Natural killer cell treated with Interleukin-12 subunit alpha and Interleukin-12 subunit beta and Interleukin-15 and Interleukin-18, amount 100 ng/mL, for 72 hours (primary cell): ENCODE measurements around the gene PNPLA6. TPM values are rescaled to one million over a fixed set of nuclear protein-coding genes. Genes with fewer than 3 reads are reported as not detected.
A peak's percentile ranks its signal among the peaks of the same experiment; 100 is the strongest.

ENCODE experiments used
- ATAC-seq, 2 donors: fragments of 150-1000 bp; cut with Tn5 transposase in 1 of 2; sonication (Bioruptor Pico), chemical (Tn5 transposase) in 1 of 2; 2 replicates each; pipeline ENCODE4 v1.10.0; 2021
- DNase-seq: peaks from one replicate; pipeline ENCODE4 v3.0.0; 2022; ENCODE audit warnings: low spot score
- H3K27ac Mint-ChIP-seq, 2 donors: 1 replicate in 1 of 2; 2 replicates in 1 of 2; pipeline ENCODE4 v1.8.0; 2022; ENCODE audit warnings: mixed read lengths in 2 of 2, mild to moderate bottlenecking in 1 of 2, moderate library complexity in 1 of 2
- H3K27me3 Mint-ChIP-seq, 2 donors: 1 replicate in 1 of 2; 2 replicates in 1 of 2; pipeline ENCODE4 v1.8.0; 2022; ENCODE audit warnings: mixed read lengths in 2 of 2
- H3K36me3 Mint-ChIP-seq: one replicate; pipeline ENCODE4 v1.8.0; 2022; ENCODE audit warnings: mixed read lengths
- H3K4me1 Mint-ChIP-seq, 2 donors: 1 replicate in 1 of 2; 2 replicates in 1 of 2; pipeline ENCODE4 v1.8.0; 2022; ENCODE audit warnings: low read depth in 2 of 2, mixed read lengths in 2 of 2, mild to moderate bottlenecking in 1 of 2
- H3K4me3 Mint-ChIP-seq: one replicate; pipeline ENCODE4 v1.8.0; 2022; ENCODE audit warnings: mixed read lengths
- H3K9me3 Mint-ChIP-seq: 2 replicates; pipeline ENCODE4 v1.8.0; 2022; ENCODE audit warnings: mixed read lengths
- total RNA-seq, 2 donors: library from RNA; stranded (reverse); gene quantifications; one replicate each; pipeline ENCODE4 v1.2.3, GENCODE V29; 2022

PNPLA6 gene
- total RNA-seq, 2 donors from 2014 or later: 259 to 369 TPM

- DNase-seq (no peak), ATAC-seq (no peak)
- peaks cover 3 to 6% of the 10 kb centered on the region in 2 donors for H3K27me3 Mint-ChIP-seq
- H3K4me1 Mint-ChIP-seq: peaks cover 16 to 19% of the 10 kb centered on the region in 2 donors
- H3K27ac Mint-ChIP-seq: no peak overlapping the region
- H3K36me3 Mint-ChIP-seq: no peaks in the 10 kb centered on the region
- no peak overlapping the region for H3K4me3 Mint-ChIP-seq
- H3K9me3 Mint-ChIP-seq: no peaks in the 10 kb centered on the region
These were observed 15.1 kb upstream of the PNPLA6 start for GRCh38 chr19:7520131-7521051.

- no peaks in the 10 kb centered on the region for H3K9me3 Mint-ChIP-seq
- H3K36me3 Mint-ChIP-seq: no peaks in the 10 kb centered on the region
- ATAC-seq (no peak), DNase-seq (no peak)
- peak overlapping the region; percentile 91 for H3K4me3 Mint-ChIP-seq
- peak overlapping the region; percentile 81 to 87 for H3K27ac Mint-ChIP-seq
- no peaks in the 10 kb centered on the region for H3K27me3 Mint-ChIP-seq
- peaks cover 12 to 14% of the 10 kb centered on the region in 2 donors for H3K4me1 Mint-ChIP-seq
These were observed 13.9 kb upstream of the PNPLA6 start for GRCh38 chr19:7521551-7522071.

- H3K4me3 Mint-ChIP-seq: peak within 1 kb of the TSS; percentile 91
- no peaks in the 10 kb centered on the region for H3K9me3 Mint-ChIP-seq
- peak within 1 kb of the TSS; percentile 81 to 87 for H3K27ac Mint-ChIP-seq
- peaks cover 12 to 14% of the 10 kb centered on the region in 2 donors for H3K4me1 Mint-ChIP-seq
- DNase-seq (peak; percentile 100), ATAC-seq (peak; percentile 94 to 95)
- H3K36me3 Mint-ChIP-seq: no peaks in the 10 kb centered on the region
- no peaks in the 10 kb centered on the region for H3K27me3 Mint-ChIP-seq
These were observed 13.2 kb upstream of the PNPLA6 start, which contains the start of gene MCOLN1 for GRCh38 chr19:7522072-7522922. MCOLN1 (plus strand) TSS chr19:7522624; CDS start chr19:7522751, 127 bp downstream.

GRCh38 chr19:7522923-7523667 is 12.4 kb upstream of the PNPLA6 start:
- Mint-ChIP-seq H3K27ac (no peak overlapping the region), H3K27me3 (no peaks in the 10 kb centered on the region), H3K4me3 (peak overlapping the region; percentile 91), H3K36me3 (no peaks in the 10 kb centered on the region), H3K4me1 (peaks cover 9 to 14% of the 10 kb centered on the region in 2 donors), H3K9me3 (no peaks in the 10 kb centered on the region)
- no peak for DNase-seq
- no peak for ATAC-seq

GRCh38 chr19:7524523-7524922 is 11.0 kb upstream of the PNPLA6 start:
- peaks cover 9 to 14% of the 10 kb centered on the region in 2 donors for H3K4me1 Mint-ChIP-seq
- no peak overlapping the region for H3K4me3 Mint-ChIP-seq
- H3K27ac Mint-ChIP-seq: no peak overlapping the region
- DNase-seq (no peak), ATAC-seq (no peak)
- no peaks in the 10 kb centered on the region for H3K36me3 Mint-ChIP-seq
- H3K27me3 Mint-ChIP-seq: no peaks in the 10 kb centered on the region
- H3K9me3 Mint-ChIP-seq: no peaks in the 10 kb centered on the region

GRCh38 chr19:7524992-7525739 is 10.4 kb upstream of the PNPLA6 start:
- H3K27me3 Mint-ChIP-seq: no peaks in the 10 kb centered on the region
- no peaks in the 10 kb centered on the region for H3K36me3 Mint-ChIP-seq
- no peaks in the 10 kb centered on the region for H3K9me3 Mint-ChIP-seq
- peaks cover 9 to 14% of the 10 kb centered on the region in 2 donors for H3K4me1 Mint-ChIP-seq
- H3K4me3 Mint-ChIP-seq: no peak overlapping the region
- H3K27ac Mint-ChIP-seq: no peak overlapping the region
- DNase-seq (no peak), ATAC-seq (no peak)

GRCh38 chr19:7526059-7526929 is 9.2 kb upstream of the PNPLA6 start:
- no peak overlapping the region for H3K4me3 Mint-ChIP-seq
- H3K4me1 Mint-ChIP-seq: peaks cover 9 to 11% of the 10 kb centered on the region in 2 donors
- H3K27me3 Mint-ChIP-seq: no peaks in the 10 kb centered on the region
- no peak for ATAC-seq
- H3K27ac Mint-ChIP-seq: no peak overlapping the region
- DNase-seq: no peak
- no peaks in the 10 kb centered on the region for H3K9me3 Mint-ChIP-seq
- H3K36me3 Mint-ChIP-seq: no peaks in the 10 kb centered on the region

- peaks cover 0 to 3% of the 10 kb centered on the region in 2 donors for H3K4me1 Mint-ChIP-seq
- ATAC-seq (no peak), DNase-seq (no peak)
- no peaks in the 10 kb centered on the region for H3K36me3 Mint-ChIP-seq
- no peak overlapping the region for H3K4me3 Mint-ChIP-seq
- H3K27me3 Mint-ChIP-seq: no peaks in the 10 kb centered on the region
- H3K9me3 Mint-ChIP-seq: no peaks in the 10 kb centered on the region
- H3K27ac Mint-ChIP-seq: no peak overlapping the region
These were observed 7.9 kb upstream of the PNPLA6 start for GRCh38 chr19:7527516-7528191.

- Mint-ChIP-seq H3K4me3 (no peak overlapping the region), H3K4me1 (peaks cover 0 to 3% of the 10 kb centered on the region in 2 donors), H3K36me3 (no peaks in the 10 kb centered on the region), H3K27me3 (no peaks in the 10 kb centered on the region), H3K9me3 (no peaks in the 10 kb centered on the region), H3K27ac (no peak overlapping the region)
- ATAC-seq (peak in 1 of 2 donors; percentile 8), DNase-seq (no peak)
These were observed 7.4 kb upstream of the PNPLA6 start for GRCh38 chr19:7528192-7528519.

GRCh38 chr19:7528522-7529245 is 6.8 kb upstream of the PNPLA6 start:
- DNase-seq (no peak), ATAC-seq (no peak)
- H3K9me3 Mint-ChIP-seq: no peaks in the 10 kb centered on the region
- H3K36me3 Mint-ChIP-seq: no peaks in the 10 kb centered on the region
- H3K4me1 Mint-ChIP-seq: peaks cover 0 to 3% of the 10 kb centered on the region in 2 donors
- H3K27me3 Mint-ChIP-seq: no peaks in the 10 kb centered on the region
- no peak overlapping the region for H3K27ac Mint-ChIP-seq
- no peak overlapping the region for H3K4me3 Mint-ChIP-seq

GRCh38 chr19:7529246-7529600 is 6.3 kb upstream of the PNPLA6 start:
- H3K27ac Mint-ChIP-seq: no peak overlapping the region
- H3K4me3 Mint-ChIP-seq: no peak overlapping the region
- ATAC-seq: no peak
- H3K4me1 Mint-ChIP-seq: peaks cover 2 to 3% of the 10 kb centered on the region in 2 donors
- no peaks in the 10 kb centered on the region for H3K9me3 Mint-ChIP-seq
- DNase-seq: no peak
- H3K27me3 Mint-ChIP-seq: no peaks in the 10 kb centered on the region
- H3K36me3 Mint-ChIP-seq: no peaks in the 10 kb centered on the region
